SJCRH30 (cell line): ENCODE data around the gene TBC1D21. TPM values are rescaled to one million over a fixed set of nuclear protein-coding genes. Genes with fewer than 3 reads are reported as not detected.

ENCODE experiments used
- DNase-seq, 2 experiments: peaks; one replicate each; pipeline ENCODE4 v3.0.0-alpha.2; 2015 to 2020
- H3K27ac ChIP-seq: fragments of 250-450 bp; sonication (Bioruptor Pico); 2 replicates; pipeline ENCODE4 v1.5.1; 2020; ENCODE audit warnings: mild to moderate bottlenecking, moderate library complexity
- H3K27me3 ChIP-seq: fragments of 250-450 bp; sonication (Bioruptor Pico); 2 replicates; pipeline ENCODE4 v1.5.1; 2020; ENCODE audit warnings: mild to moderate bottlenecking, moderate library complexity
- H3K36me3 ChIP-seq: fragments of 250-450 bp; sonication (Bioruptor Pico); 2 replicates; pipeline ENCODE4 v1.5.1; 2020; ENCODE audit warnings: mild to moderate bottlenecking, moderate library complexity
- H3K4me1 ChIP-seq: fragments of 250-450 bp; sonication (Bioruptor Pico); 2 replicates; pipeline ENCODE4 v1.5.1; 2020; ENCODE audit warnings: mild to moderate bottlenecking, moderate library complexity
- H3K4me3 ChIP-seq: fragments of 250-450 bp; sonication (Bioruptor Pico); 2 replicates; pipeline ENCODE4 v1.5.1; 2020; ENCODE audit warnings: mild to moderate bottlenecking, moderate library complexity
- H3K9me3 ChIP-seq: fragments of 250-450 bp; sonication (Bioruptor Pico); replicated peaks from 2 replicates; pipeline ENCODE4 v1.5.1; 2020; ENCODE audit warnings: mild to moderate bottlenecking, moderate library complexity
- total RNA-seq: library from RNA; depleted of rRNA; stranded (reverse); fragments of >200 nt; shearing (Covaris generic); gene quantifications from 2 replicates; pipeline ENCODE4 v1.2.3, GENCODE V29; 2014

The TBC1D21 gene
- total RNA-seq, 1 experiment from 2014 or later, result not detected

- Histone ChIP-seq H3K27ac (no peak overlapping the region), H3K4me3 (no peak overlapping the region), H3K4me1 (no peaks in the 10 kb centered on the region), H3K9me3 (no peaks in the 10 kb centered on the region), H3K36me3 (no peaks in the 10 kb centered on the region), H3K27me3 (peaks cover 11% of the 10 kb centered on the region; the same call in 1 of the 2 replicates)
- no peak for DNase-seq
Observed at GRCh38 chr15:73850228-73850627, 23.1 kb upstream of the TBC1D21 start.

- no peaks in the 10 kb centered on the region for H3K9me3 ChIP-seq
- H3K4me1 ChIP-seq, result no peaks in the 10 kb centered on the region
- no peak overlapping the region for H3K27ac ChIP-seq
- H3K27me3 ChIP-seq, result no peaks in the 10 kb centered on the region
- no peak overlapping the region for H3K4me3 ChIP-seq
- no peaks in the 10 kb centered on the region for H3K36me3 ChIP-seq
- peak; percentile 69 to 80 for DNase-seq
Observed at GRCh38 chr15:73851689-73852088, 21.7 kb upstream of the TBC1D21 start.

GRCh38 chr15:73852507-73852906 is 20.9 kb upstream of the TBC1D21 start:
- no peak overlapping the region for H3K27ac ChIP-seq
- DNase-seq, result no peak
- no peaks in the 10 kb centered on the region for H3K4me1 ChIP-seq
- no peaks in the 10 kb centered on the region for H3K36me3 ChIP-seq
- H3K4me3 ChIP-seq, result no peak overlapping the region
- no peaks in the 10 kb centered on the region for H3K9me3 ChIP-seq
- no peaks in the 10 kb centered on the region for H3K27me3 ChIP-seq

GRCh38 chr15:73854265-73854664 is 19.1 kb upstream of the TBC1D21 start:
- H3K9me3 ChIP-seq, result no peaks in the 10 kb centered on the region
- no peaks in the 10 kb centered on the region for H3K36me3 ChIP-seq
- H3K27me3 ChIP-seq, result no peaks in the 10 kb centered on the region
- no peak overlapping the region for H3K27ac ChIP-seq
- H3K4me1 ChIP-seq, result no peaks in the 10 kb centered on the region
- no peak overlapping the region for H3K4me3 ChIP-seq
- DNase-seq, result no peak

- Histone ChIP-seq H3K4me1 (no peaks in the 10 kb centered on the region), H3K36me3 (no peaks in the 10 kb centered on the region), H3K27me3 (no peaks in the 10 kb centered on the region), H3K4me3 (no peak overlapping the region), H3K9me3 (no peaks in the 10 kb centered on the region), H3K27ac (no peak overlapping the region)
- DNase-seq, result peak; percentile 19 to 31
Observed at GRCh38 chr15:73856458-73857192, 16.7 kb upstream of the TBC1D21 start.

GRCh38 chr15:73857193-73857920 is 16.0 kb upstream of the TBC1D21 start:
- Histone ChIP-seq H3K4me1 (no peaks in the 10 kb centered on the region), H3K27ac (no peak overlapping the region), H3K4me3 (no peak overlapping the region), H3K27me3 (no peaks in the 10 kb centered on the region), H3K9me3 (no peaks in the 10 kb centered on the region), H3K36me3 (no peaks in the 10 kb centered on the region)
- no peak for DNase-seq

- Histone ChIP-seq H3K27me3 (peaks cover 3% of the 10 kb centered on the region; the same call in 1 of the 2 replicates), H3K36me3 (no peaks in the 10 kb centered on the region), H3K4me1 (no peaks in the 10 kb centered on the region), H3K9me3 (no peaks in the 10 kb centered on the region), H3K27ac (no peak overlapping the region), H3K4me3 (no peak overlapping the region)
- no peak for DNase-seq
Observed at GRCh38 chr15:73858062-73858461, 15.3 kb upstream of the TBC1D21 start.

GRCh38 chr15:73862276-73862675 is 11.1 kb upstream of the TBC1D21 start:
- Histone ChIP-seq H3K27ac (no peak overlapping the region), H3K9me3 (no peaks in the 10 kb centered on the region; the same call in 1 of the 2 replicates), H3K4me3 (no peak overlapping the region), H3K36me3 (no peaks in the 10 kb centered on the region), H3K27me3 (peaks cover 3% of the 10 kb centered on the region), H3K4me1 (no peaks in the 10 kb centered on the region)
- DNase-seq, result no peak

- Histone ChIP-seq H3K27me3 (peaks cover 7% of the 10 kb centered on the region), H3K4me1 (no peaks in the 10 kb centered on the region), H3K27ac (no peak overlapping the region), H3K9me3 (no peaks in the 10 kb centered on the region; the same call in 1 of the 2 replicates), H3K4me3 (no peak overlapping the region), H3K36me3 (no peaks in the 10 kb centered on the region)
- DNase-seq, result no peak
Observed at GRCh38 chr15:73865379-73865778, 8.0 kb upstream of the TBC1D21 start.

- no peaks in the 10 kb centered on the region for H3K4me1 ChIP-seq
- no peak overlapping the region for H3K4me3 ChIP-seq
- H3K27me3 ChIP-seq, result peaks cover 8% of the 10 kb centered on the region
- no peaks in the 10 kb centered on the region; the same call in 1 of the 2 replicates for H3K9me3 ChIP-seq
- no peaks in the 10 kb centered on the region for H3K36me3 ChIP-seq
- no peak overlapping the region for H3K27ac ChIP-seq
- no peak for DNase-seq
Observed at GRCh38 chr15:73865904-73866303, 7.5 kb upstream of the TBC1D21 start.

GRCh38 chr15:73866481-73866880 is 6.9 kb upstream of the TBC1D21 start:
- Histone ChIP-seq H3K9me3 (no peaks in the 10 kb centered on the region; the same call in 1 of the 2 replicates), H3K27ac (no peak overlapping the region), H3K4me3 (no peak overlapping the region), H3K4me1 (no peaks in the 10 kb centered on the region), H3K27me3 (peaks cover 11% of the 10 kb centered on the region), H3K36me3 (no peaks in the 10 kb centered on the region)
- no peak for DNase-seq

- Histone ChIP-seq H3K27ac (no peak overlapping the region), H3K36me3 (no peaks in the 10 kb centered on the region), H3K4me1 (no peaks in the 10 kb centered on the region), H3K4me3 (no peak overlapping the region), H3K9me3 (no peaks in the 10 kb centered on the region; the same call in 1 of the 2 replicates), H3K27me3 (peaks cover 12% of the 10 kb centered on the region)
- DNase-seq, result no peak
Observed at GRCh38 chr15:73866881-73867410, 6.4 kb upstream of the TBC1D21 start.

- DNase-seq, result no peak
- peaks cover 15% of the 10 kb centered on the region for H3K27me3 ChIP-seq
- H3K9me3 ChIP-seq, result no peaks in the 10 kb centered on the region; the same call in 1 of the 2 replicates
- H3K4me3 ChIP-seq, result no peak overlapping the region
- no peak overlapping the region for H3K27ac ChIP-seq
- H3K36me3 ChIP-seq, result no peaks in the 10 kb centered on the region
- no peaks in the 10 kb centered on the region for H3K4me1 ChIP-seq
Observed at GRCh38 chr15:73867426-73867825, 5.9 kb upstream of the TBC1D21 start.

- Histone ChIP-seq H3K27me3 (peaks cover 11% of the 10 kb centered on the region), H3K4me1 (no peaks in the 10 kb centered on the region), H3K27ac (no peak overlapping the region), H3K9me3 (no peaks in the 10 kb centered on the region; the same call in 1 of the 2 replicates), H3K36me3 (no peaks in the 10 kb centered on the region), H3K4me3 (no peak overlapping the region)
- DNase-seq, result no peak
Observed at GRCh38 chr15:73867956-73868355, 5.4 kb upstream of the TBC1D21 start.
